ENCODE measurements around the gene PRXL2A.

The PRXL2A gene

GRCh38 chr10:80444646-80445319, 36.4 kb downstream of the PRXL2A start:
- no peak for DNase-seq (ENCODE audit: low read depth, low spot score)

GRCh38 chr10:80447436-80448190, 39.3 kb downstream of the PRXL2A start:
- DNase-seq (ENCODE audit: low read depth, low spot score): no peak

- no peak for DNase-seq (ENCODE audit: low read depth, low spot score)
Measured at GRCh38 chr10:80448209-80448942, 40.0 kb downstream of the PRXL2A start.

GRCh38 chr10:80449520-80449919, 41.2 kb downstream of the PRXL2A start:
- no peak for DNase-seq (ENCODE audit: low read depth, low spot score)

GRCh38 chr10:80451132-80451531, 42.8 kb downstream of the PRXL2A start:
- no peak for DNase-seq (ENCODE audit: low read depth, low spot score)

- DNase-seq (ENCODE audit: low read depth, low spot score): no peak
Measured at GRCh38 chr10:80452069-80452468, 43.7 kb downstream of the PRXL2A start.

GRCh38 chr10:80452640-80453039, 44.3 kb downstream of the PRXL2A start:
- no peak for DNase-seq (ENCODE audit: low read depth, low spot score)

- no peak for DNase-seq (ENCODE audit: low read depth, low spot score)
Measured at GRCh38 chr10:80453056-80453841, 44.9 kb downstream of the PRXL2A start.

GRCh38 chr10:80453842-80454512, 45.6 kb downstream of the PRXL2A start, which contains the start of gene TSPAN14:
TSS of gene TSPAN14 (plus strand) at chr10:80454310. CDS start at chr10:80489234, 34,924 bp downstream.
- DNase-seq (ENCODE audit: low read depth, low spot score): no peak

- DNase-seq (ENCODE audit: low read depth, low spot score): no peak
Measured at GRCh38 chr10:80454513-80455460, 46.4 kb downstream of the PRXL2A start.

- no peak for DNase-seq (ENCODE audit: low read depth, low spot score)
Measured at GRCh38 chr10:80455461-80456349, 47.4 kb downstream of the PRXL2A start.

GRCh38 chr10:80457554-80458262, 49.4 kb downstream of the PRXL2A start:
- no peak for DNase-seq (ENCODE audit: low read depth, low spot score)

GRCh38 chr10:80458263-80458625, 49.9 kb downstream of the PRXL2A start:
- DNase-seq (ENCODE audit: low read depth, low spot score): no peak

- no peak for DNase-seq (ENCODE audit: low read depth, low spot score)
Measured at GRCh38 chr10:80458638-80459037, 50.3 kb downstream of the PRXL2A start.

GRCh38 chr10:80459047-80459865, 50.9 kb downstream of the PRXL2A start:
- no peak for DNase-seq (ENCODE audit: low read depth, low spot score)

GRCh38 chr10:80460399-80461207, 52.3 kb downstream of the PRXL2A start:
- no peak for DNase-seq (ENCODE audit: low read depth, low spot score)

Measured in smooth muscle cell of the brain vasculature (primary cell).